Right lobe of liver (tissue), 6 donors: ENCODE results near the gene PTH1R. TPM values are rescaled to one million over a fixed set of nuclear protein-coding genes. Genes with fewer than 3 reads are reported as not detected.
A peak's percentile ranks its signal among the peaks of the same experiment; 100 is the strongest.

Experiments
- ATAC-seq, 4 donors: fragments of 200-7000 bp; cut with Tn5 transposase; one replicate each; pipeline ENCODE4 v1.9.1; 2020; ENCODE audit warnings: mild to moderate bottlenecking in 4 of 4, moderate library complexity in 4 of 4
- DNase-seq, 3 donors: peaks; one replicate each; pipeline ENCODE4 v3.0.0-alpha.2; 2020
- H3K27ac ChIP-seq, 3 donors: fragments of 200-600 bp; one replicate each; pipeline ENCODE4 v1.8.0; 2022
- H3K27me3 ChIP-seq, 2 donors: fragments of 200-600 bp; one replicate each; pipeline ENCODE4 v1.8.0; 2022
- H3K36me3 ChIP-seq, 4 donors: fragments of 200-600 bp; sonication (generic) in 1 of 4; one replicate each; pipeline versions ENCODE4 v1.5.1 to v1.8.0; 2017 to 2022; ENCODE audit warnings: control low read depth in 1 of 4
- H3K4me1 ChIP-seq, 4 donors: fragments of 200-600 bp; sonication (generic) in 1 of 4; one replicate each; pipeline versions ENCODE4 v1.5.1 to v1.8.0; 2017 to 2022; ENCODE audit warnings: control low read depth in 1 of 4
- H3K4me3 ChIP-seq, 3 donors: fragments of 200-600 bp; one replicate each; pipeline ENCODE4 v1.8.0; 2022
- H3K9me3 ChIP-seq, 4 donors: fragments of 200-600 bp; sonication (generic) in 1 of 4; one replicate each; pipeline versions ENCODE4 v1.5.1 to v1.8.0; 2017 to 2022; ENCODE audit warnings: control low read depth in 1 of 4
- POLR2A ChIP-seq: fragments of 450-650 bp; IDR thresholded peaks from one replicate; pipeline ENCODE4 v1.6.1; 2017; ENCODE audit warnings: antibody characterized with exemption, mild to moderate bottlenecking
- WGBS: methylation state at CpG from one replicate; pipeline ENCODE4 v1.1.6; 2018; ENCODE audit warnings: low coverage, low lambda C conversion rate; ENCODE audit not compliant: insufficient coverage; ENCODE audit errors: missing lambda C conversion rate; 5-methylcytosine and 5-hydroxymethylcytosine counted together
- intact Hi-C, 2 donors: fragments of 100-400 bp; cut with DNase I; formaldehyde crosslinking; loops; one replicate each; pipeline versions ENCODE4 v1.11.2 to v1.14.1; 2022
- long read RNA-seq: library from polyadenylated mRNA; unstranded; transcript quantifications from one replicate; pipeline ENCODE4 v2.0.0, GENCODE V29; 2019
- total RNA-seq, 6 experiments: library from RNA; depleted of rRNA in 2 of 6; stranded (reverse); fragments of >200 nt in 2 of 6; fragmentation: NEBNext Ultra II Directional in 3 of 6; extraction: Animal tissue kit (Norgen Biotek cat#: 25700) in 3 of 6; gene quantifications; one replicate each; pipeline versions ENCODE4 v1.1.0 to v1.2.4, GENCODE V29; 2016 to 2023
- TF ChIP-seq, protein P1 (sequence below), 4 donors: fragments of 200-600 bp in 3 of 4; fragments of 450-650 bp in 1 of 4; IDR thresholded peaks; one replicate each; pipeline versions ENCODE4 v1.5.1 to v1.8.0; 2016 to 2022; ENCODE audit warnings: antibody characterized with exemption in 4 of 4, mild to moderate bottlenecking in 2 of 4
- donor health status: DM: no; HTN: yes; CAD: no.
- donor health status: DM: no; HTN: no; CAD: no.
- donor health status: DM: no; HTN: no; CAD: no.
- donor health status: DM: no; HTN: yes; CAD: no.
- donor health status: DM: no; HTN: yes; CAD: no.

PTH1R gene
- total RNA-seq, result 10 to 100 TPM in 5 of 6 experiments, 1 to 10 TPM in 1; 6.1 to 32.5 (median 16.0) TPM
- long read RNA-seq, partial matches to known transcripts, result 0 of 3 reads
- long read RNA-seq, other reads (novel, unspliced or antisense), result 3 of 3 reads

DNA sequence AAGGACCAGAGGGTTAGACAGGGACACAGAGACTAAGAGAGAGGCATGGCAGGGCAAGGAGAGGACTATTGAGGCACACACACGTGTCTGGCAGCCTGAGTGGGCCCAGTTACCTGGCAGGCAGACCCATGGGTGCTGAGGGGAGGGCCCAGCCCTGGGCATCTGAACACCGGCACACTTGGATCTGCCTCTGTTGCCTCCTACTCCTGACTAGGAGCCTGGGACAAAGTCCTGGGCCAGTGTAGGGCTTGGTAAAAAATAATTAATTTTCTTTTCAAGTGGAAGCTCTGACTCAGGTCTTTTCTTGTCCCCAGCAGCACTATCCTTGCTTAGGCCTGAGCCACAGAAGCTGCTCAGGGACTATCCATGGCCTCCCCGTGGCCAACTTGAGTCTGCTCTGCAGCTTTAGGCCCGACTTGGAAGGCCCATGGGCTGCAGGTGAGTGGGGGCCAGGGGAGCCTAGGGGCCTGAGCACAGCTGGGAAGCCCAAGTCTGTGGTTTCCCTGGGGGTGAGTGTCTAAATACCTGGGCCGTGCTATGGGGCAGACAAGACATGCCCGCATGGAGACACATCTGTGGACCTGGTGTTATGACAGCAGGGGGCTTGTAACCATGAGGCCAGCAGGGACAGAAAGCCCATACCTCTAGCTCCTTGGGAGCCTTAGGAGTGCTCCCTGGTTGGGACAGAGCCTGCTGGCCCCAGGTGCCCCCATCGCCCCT is at the start of gene PTH1R:
TSS of gene PTH1R (plus strand) at position 316 of the 720 bp plus-strand sequence. CDS start 5,839 bp downstream, outside the sequence.
- intact Hi-C loops, result no loop called here
- TF ChIP-seq POLR2A, result no peak
- TF ChIP-seq, protein P1, sequence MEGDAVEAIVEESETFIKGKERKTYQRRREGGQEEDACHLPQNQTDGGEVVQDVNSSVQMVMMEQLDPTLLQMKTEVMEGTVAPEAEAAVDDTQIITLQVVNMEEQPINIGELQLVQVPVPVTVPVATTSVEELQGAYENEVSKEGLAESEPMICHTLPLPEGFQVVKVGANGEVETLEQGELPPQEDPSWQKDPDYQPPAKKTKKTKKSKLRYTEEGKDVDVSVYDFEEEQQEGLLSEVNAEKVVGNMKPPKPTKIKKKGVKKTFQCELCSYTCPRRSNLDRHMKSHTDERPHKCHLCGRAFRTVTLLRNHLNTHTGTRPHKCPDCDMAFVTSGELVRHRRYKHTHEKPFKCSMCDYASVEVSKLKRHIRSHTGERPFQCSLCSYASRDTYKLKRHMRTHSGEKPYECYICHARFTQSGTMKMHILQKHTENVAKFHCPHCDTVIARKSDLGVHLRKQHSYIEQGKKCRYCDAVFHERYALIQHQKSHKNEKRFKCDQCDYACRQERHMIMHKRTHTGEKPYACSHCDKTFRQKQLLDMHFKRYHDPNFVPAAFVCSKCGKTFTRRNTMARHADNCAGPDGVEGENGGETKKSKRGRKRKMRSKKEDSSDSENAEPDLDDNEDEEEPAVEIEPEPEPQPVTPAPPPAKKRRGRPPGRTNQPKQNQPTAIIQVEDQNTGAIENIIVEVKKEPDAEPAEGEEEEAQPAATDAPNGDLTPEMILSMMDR (IDR thresholded peaks at IDR 0.05), result no peak
- no peak within 1 kb of the TSS for H3K27ac ChIP-seq
- ATAC-seq (no peak), DNase-seq (no peak)
- 100% methylated on average over 1 of the region's 7 CpGs for WGBS
- no peaks in the 10 kb centered on the region for H3K36me3 ChIP-seq
- no peaks in the 10 kb centered on the region for H3K27me3 ChIP-seq
- H3K4me3 ChIP-seq, result no peak within 1 kb of the TSS
- H3K9me3 ChIP-seq, result no peaks in the 10 kb centered on the region
- peaks cover 0 to 10% (median 0%) of the 10 kb centered on the region in 4 donors for H3K4me1 ChIP-seq

DNA sequence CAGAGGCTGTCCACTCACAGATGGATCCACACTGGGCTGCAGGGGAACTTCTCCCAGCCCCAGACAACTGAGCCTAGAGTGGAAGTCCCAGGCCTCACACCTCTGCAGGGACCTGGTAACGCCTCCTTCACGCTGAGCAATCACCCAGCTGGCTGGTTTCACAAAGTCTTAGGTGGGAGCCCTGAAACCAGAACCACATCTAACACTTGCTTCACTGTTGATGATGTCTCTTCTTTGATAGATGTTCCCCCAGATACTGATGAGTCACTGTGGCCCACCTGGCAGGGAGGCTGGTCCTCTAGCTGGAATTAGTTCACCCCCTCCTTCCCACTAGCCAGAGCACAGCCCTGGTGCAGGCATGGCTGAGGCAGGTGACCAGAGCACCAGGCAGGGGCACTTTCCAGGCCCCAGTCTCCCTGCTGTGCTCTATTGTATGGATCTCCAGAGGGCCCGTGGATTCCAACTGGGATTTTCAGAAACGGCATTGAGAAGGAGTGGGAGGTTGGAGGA is 47.8 kb upstream of the PTH1R start:
- WGBS, result 83% methylated on average over 2 of the region's 4 CpGs
- no peak for TF ChIP-seq POLR2A
- TF ChIP-seq, protein P1 (IDR thresholded peaks at IDR 0.05), result no peak
- ATAC-seq (peak in 1 of 4 donors; percentile 15), DNase-seq (no peak)
- Histone ChIP-seq H3K27ac (no peak overlapping the region), H3K9me3 (no peaks in the 10 kb centered on the region), H3K4me3 (no peak overlapping the region), H3K36me3 (no peaks in the 10 kb centered on the region), H3K4me1 (no peaks in the 10 kb centered on the region), H3K27me3 (no peaks in the 10 kb centered on the region)
- intact Hi-C loops, result no loop called here

DNA sequence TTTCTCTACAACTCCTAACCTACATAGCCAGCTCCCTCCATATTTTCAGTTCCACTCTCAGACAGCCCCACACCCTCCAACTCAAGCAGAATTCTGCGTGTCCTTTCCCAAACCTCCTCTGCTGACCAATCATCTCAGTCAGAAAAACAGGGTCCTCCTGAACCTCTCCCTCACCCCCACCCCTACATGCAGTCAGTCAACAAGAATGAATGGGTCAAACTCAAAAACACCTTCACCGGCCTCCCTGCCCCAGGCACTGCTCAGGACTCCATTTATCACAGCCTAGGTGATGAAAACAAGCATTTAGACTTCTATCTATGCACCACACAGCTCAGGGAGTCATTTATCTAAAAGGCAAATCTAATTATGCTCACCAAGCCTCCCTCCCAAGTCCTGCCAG is 46.7 kb upstream of the PTH1R start:
- WGBS, result 100% methylated on average over 2 of the region's 2 CpGs
- intact Hi-C loops, result no loop called here
- no peak for TF ChIP-seq POLR2A
- TF ChIP-seq, protein P1 (IDR thresholded peaks at IDR 0.05), result no peak
- no peak overlapping the region for H3K27ac ChIP-seq
- DNase-seq (no peak), ATAC-seq (no peak)
- no peaks in the 10 kb centered on the region for H3K36me3 ChIP-seq
- H3K27me3 ChIP-seq, result no peaks in the 10 kb centered on the region
- no peaks in the 10 kb centered on the region for H3K4me1 ChIP-seq
- no peak overlapping the region for H3K4me3 ChIP-seq
- H3K9me3 ChIP-seq, result no peaks in the 10 kb centered on the region

DNA sequence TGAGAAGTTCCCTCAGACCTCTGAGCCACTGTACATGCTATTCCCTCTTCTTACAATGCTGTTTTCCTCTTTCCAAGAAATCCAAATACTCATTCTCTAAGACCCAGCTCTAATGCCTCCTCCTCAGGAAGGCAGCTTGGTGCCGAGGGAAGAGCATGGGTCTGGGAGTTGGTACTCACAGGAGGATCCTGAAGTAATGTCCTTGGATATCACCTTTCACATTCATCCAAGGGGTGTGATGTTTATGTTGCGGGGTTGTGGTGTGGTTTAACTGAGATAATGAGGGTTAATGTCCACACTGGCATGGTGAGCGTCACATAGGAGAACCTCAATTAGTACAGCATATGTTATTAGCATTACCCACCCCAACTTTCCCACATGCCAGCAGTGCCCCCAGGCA is 46.2 kb upstream of the PTH1R start:
- H3K4me1 ChIP-seq, result no peaks in the 10 kb centered on the region
- no peak for TF ChIP-seq POLR2A
- TF ChIP-seq, protein P1 (IDR thresholded peaks at IDR 0.05), result no peak
- H3K27me3 ChIP-seq, result no peaks in the 10 kb centered on the region
- H3K36me3 ChIP-seq, result no peaks in the 10 kb centered on the region
- no peaks in the 10 kb centered on the region for H3K9me3 ChIP-seq
- intact Hi-C loops, result no loop called here
- ATAC-seq (no peak), DNase-seq (no peak)
- WGBS, result 86% methylated on average over 3 of the region's 3 CpGs
- H3K27ac ChIP-seq, result no peak overlapping the region
- no peak overlapping the region for H3K4me3 ChIP-seq
